Right lobe of liver (tissue), 4 donors: Measurements from ENCODE around the gene DUSP7.

Source experiments
- CTCF ChIP-seq, 4 donors: fragments of 200-600 bp in 3 of 4; fragments of 450-650 bp in 1 of 4; IDR thresholded peaks; one replicate each; pipeline versions ENCODE4 v1.5.1 to v1.8.0; 2016 to 2022; ENCODE audit warnings: antibody characterized with exemption in 4 of 4, mild to moderate bottlenecking in 2 of 4
- POLR2A ChIP-seq: fragments of 450-650 bp; IDR thresholded peaks from one replicate; pipeline ENCODE4 v1.6.1; 2017; ENCODE audit warnings: antibody characterized with exemption, mild to moderate bottlenecking
- donor health status: DM: no; HTN: no; CAD: no.
- donor health status: DM: no; HTN: no; CAD: no.
- donor health status: DM: no; HTN: yes; CAD: no.

GRCh38 chr3:52023101-52023770 lies 33.1 kb downstream of the DUSP7 start:
- TF ChIP-seq CTCF (IDR thresholded peaks at IDR 0.05) = no peak
- TF ChIP-seq POLR2A = no peak
